ENCODE measurements around the gene CGB5. TPM values are rescaled to one million over a fixed set of nuclear protein-coding genes. Genes with fewer than 3 reads are reported as not detected.

The CGB5 gene
- not detected in 2 replicates for total RNA-seq

DNA sequence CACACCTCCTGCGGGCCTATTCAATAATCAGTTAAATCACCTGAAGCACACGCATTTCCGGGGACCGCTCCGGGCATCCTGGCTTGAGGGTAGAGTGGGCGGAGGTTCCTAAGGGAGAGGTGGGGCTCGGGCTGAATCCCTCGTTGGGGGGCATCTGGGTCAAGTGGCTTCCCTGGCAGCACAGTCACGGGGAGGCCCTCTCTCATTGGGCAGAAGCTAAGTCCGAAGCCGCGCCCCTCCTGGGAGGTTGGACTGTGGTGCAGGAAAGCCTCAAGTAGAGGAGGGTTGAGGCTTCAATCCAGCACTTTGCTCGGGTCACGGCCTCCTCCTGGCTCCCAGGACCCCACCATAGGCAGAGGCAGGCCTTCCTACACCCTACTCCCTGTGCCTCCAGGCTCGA is at the start of gene CGB5:
CGB5 (plus strand) TSS at position 301 of the 400 bp plus-strand sequence. CDS start 362 bp downstream, outside the sequence.

DNA sequence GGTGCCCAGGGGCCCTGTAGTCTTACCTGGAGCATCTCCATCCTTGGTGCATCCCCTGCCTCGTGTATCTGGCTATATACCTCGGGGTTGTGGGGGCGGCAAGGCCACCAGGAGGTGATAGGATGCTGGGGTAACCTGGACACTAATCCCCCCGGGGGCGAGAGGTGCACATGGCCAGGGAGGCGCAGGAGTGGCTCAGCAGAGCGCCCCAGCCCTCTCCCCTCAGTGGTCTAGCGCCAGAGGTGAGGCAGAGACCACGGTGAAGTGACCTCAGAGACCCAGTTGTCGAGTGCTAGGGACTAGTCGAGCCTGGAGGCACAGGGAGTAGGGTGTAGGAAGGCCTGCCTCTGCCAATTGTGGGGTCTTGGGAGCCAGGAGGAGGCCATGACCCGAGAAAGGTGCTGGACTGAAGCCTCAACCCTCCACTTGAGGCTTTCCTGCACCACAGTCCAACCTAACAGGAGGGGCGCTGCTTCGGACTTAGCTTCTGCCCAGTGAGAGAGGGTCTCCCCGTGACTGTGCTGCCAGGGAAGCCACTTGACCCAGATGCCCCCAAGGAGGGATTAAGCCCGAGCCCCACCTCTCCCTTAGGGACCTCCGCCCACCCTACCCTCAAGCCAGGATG is 26.5 kb upstream of the CGB5 start, which contains the start of gene LHB:
LHB (minus strand) TSS at position 51 of the 625 bp plus-strand sequence; CDS start at position 41, 10 bp downstream.

DNA sequence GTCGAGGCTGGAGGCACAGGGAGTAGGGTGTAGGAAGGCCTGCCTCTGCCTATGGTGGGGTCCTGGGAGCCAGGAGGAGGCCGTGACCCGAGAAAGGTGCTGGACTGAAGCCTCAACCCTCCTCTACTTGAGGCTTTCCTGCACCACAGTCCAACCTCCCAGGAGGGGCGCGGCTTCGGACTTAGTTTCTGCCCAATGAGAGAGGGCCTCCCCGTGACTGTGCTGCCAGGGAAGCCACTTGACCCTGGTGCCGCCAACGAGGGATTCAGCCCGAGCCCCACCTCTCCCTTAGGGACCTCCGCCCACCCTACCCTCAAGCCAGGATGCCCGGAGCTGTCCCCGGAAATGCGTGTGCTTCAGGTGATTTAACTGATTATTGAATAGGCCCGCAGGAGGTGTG is 19.4 kb upstream of the CGB5 start, which contains the start of gene CGB3:
CGB3 (minus strand) TSS at position 101 of the 400 bp plus-strand sequence. CDS start 362 bp downstream, outside the sequence.

DNA sequence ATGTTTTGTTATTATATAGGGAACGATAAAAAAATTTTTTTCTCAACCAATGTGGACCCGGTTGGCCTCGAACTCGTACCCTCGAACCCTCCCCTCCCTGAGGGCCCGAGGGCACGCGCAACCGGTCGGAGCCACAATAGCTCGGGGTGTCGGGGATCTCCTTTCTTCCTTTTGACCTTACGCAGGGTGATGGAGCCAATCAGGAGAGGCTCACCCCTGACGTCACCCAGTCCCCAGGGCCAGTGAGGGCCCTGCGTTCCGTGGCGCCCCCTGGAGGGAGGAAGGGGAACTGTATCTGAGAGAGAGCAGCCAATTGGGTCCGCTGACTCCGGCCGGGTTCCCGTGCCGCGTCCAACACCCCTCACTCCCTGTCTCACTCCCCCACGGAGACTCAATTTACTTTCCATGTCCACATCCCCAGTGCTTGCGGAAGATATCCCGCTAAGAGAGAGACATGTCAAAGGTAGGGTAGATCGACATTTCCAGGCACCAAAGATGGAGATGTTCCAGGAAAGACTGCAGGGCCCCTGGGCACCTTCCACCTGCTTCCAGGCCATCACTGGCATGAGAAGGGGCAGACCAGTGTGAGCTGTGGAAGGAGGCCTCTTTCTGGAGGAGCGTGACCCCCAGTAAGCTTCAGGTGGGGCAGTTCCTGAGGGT is 11.9 kb upstream of the CGB5 start, which contains the start of gene CGB2:
CGB2 (plus strand) TSS at position 249 of the 660 bp plus-strand sequence; CDS start at position 455, 206 bp downstream.

DNA sequence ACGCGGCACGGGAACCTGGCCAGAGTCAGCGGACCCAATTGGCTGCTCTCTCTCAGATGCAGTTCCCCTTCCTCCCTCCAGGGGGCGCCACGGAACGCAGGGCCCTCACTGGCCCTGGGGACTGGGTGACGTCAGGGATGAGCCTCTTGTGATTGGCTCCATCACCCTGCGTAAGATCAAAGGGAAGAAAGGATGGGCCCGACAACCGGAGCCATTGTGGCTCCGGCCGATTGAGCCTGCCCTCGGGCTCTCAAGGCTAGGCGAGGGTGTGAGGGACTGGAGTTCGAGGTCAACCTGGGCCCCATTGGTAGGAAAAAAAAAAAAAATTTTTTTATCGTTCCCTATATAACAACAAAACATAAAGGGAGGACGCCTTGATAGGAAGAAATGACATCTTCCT is 6.8 kb upstream of the CGB5 start, which contains the start of gene CGB1:
CGB1 (minus strand) TSS at position 81 of the 400 bp plus-strand sequence. CDS start 184 bp downstream, outside the sequence.

DNA sequence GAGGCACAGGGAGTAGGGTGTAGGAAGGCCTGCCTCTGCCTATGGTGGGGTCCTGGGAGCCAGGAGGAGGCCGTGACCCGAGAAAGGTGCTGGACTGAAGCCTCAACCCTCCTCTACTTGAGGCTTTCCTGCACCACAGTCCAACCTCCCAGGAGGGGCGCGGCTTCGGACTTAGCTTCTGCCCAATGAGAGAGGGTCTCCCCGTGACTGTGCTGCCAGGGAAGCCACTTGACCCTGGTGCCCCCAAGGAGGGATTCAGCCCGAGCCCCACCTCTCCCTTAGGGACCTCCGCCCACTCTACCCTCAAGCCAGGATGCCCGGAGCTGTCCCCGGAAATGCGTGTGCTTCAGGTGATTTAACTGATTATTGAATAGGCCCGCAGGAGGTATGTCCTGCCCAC is 5.4 kb downstream of the CGB5 start, which contains the start of gene CGB8:
CGB8 (minus strand) TSS at position 101 of the 400 bp plus-strand sequence. CDS start 372 bp downstream, outside the sequence.

DNA sequence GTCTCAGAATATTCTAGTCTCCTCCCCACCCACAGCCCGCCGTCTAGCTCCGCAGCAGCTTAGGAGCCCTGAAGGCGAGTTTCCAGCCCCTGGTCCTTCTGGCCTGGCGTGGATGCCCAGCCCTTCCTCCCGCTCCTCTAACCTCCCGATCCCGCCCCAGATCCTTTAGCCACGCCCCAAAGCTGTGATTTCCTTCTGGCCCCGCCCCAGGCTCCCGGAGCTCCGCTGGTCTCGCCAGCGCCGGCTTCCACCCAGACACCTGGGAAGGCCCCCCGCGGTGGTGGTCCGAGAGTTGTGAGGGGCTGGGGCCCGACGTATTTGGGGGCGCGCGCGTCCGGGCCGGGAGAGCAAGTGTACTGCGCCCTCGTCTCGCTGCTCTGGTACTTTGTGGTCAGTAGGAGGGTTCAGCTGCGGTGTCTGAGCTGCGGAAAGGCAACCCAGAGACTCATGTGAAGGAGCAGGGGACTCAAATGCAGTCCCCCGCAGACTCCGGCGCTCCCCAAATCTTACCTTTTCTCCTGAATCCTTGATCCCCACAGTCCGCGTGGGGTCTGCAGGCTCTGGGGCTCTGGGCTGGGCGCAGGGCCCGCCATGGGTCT is 14.1 kb downstream of the CGB5 start, which contains the start of gene CGB7:
CGB7 (minus strand) TSS at position 114 of the 599 bp plus-strand sequence. CDS start 2,374 bp downstream, outside the sequence.

DNA sequence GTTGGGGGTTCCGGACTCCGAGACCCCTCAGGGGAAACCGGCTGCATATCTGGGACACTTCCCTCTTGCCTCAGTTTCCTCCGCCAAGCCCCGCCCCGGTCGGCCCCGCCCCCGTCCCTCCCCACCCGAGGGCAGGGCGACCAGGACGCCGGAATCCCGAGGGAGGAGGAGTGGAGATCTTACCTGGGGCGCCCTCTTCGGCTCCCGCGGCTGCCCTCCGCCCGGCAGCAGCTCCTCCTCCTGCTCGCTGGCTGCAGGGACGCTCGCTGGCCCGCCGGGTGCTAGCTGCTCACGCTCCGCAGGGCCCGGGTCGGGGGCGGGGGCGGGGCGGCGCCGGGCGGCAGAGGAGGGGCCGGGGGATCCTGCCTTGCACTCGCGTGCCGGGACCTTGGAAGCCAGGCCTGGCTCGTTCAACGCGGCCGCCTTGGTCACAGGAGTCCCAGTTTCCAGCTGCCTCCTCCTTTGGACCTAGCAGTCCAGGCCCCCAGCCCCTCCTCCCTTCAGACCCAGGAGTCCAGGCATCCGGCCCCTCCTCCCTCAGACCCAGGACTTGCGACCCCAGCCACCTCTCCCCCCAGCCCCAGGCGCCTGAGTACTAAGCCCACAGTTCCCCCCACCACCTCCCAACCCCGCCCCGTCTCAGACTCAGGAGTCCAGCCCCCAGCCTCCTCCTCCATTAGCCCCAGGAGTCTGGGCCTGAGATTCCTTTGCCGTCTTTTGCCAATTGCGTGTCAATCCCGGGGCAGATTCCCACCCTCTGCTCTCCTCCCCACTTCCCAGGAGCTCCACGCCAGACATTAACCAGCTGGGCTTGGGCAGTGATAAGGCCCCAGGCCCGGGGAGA is 21.3 kb downstream of the CGB5 start, which contains the start of gene NTF4:
NTF4 (minus strand) TSS at position 51 of the 844 bp plus-strand sequence. CDS start 2,821 bp downstream, outside the sequence.

DNA sequence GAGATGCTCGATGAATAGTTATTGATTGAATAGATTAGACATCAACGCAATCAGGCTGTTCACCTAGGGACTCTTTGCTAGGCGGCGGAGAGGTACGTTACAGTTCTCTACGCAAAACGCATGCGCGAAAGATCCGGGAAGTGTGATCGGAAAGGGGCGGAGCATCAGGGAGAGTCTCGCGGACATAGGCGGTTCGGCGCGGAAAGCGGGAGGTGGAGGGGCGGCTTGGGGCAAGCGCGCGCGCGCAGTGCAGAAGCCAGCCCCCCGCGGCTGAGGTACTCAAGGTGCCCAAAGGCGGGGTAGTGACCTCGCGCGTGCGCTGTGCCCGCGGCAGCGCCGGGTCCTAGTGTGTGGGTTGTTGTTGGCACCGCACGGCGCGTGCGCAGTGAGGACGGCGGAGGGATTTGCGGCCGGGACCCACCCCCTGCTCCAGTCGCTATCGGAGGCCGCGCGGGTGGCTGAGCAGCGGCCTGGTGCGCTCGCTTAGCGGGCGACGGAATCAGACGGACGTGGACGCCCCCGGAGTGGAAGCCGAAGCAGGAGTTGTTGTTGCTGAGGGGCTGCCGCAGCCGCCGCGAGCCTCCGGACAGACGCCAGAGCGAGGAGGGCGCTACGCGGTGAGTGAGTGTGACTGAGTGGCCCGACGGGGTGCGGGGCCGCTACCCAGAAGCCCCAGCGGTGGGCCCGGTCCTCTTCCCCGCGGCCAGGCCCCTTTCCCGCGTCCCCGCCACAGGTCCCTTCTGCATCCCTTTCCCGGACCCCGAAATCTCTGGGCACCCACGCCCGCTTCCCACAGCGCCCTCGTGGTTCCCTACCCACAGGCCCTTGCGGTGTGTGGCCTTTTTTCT is 41.6 kb downstream of the CGB5 start, which contains the start of gene SNRNP70:
SNRNP70 (plus strand) TSS at position 432 of the 848 bp plus-strand sequence. CDS start 964 bp downstream, outside the sequence.

Other genes starting within 250 kb of the CGB5 start
- gene BCAT2, start 232.8 kb upstream of the CGB5 start, total RNA-seq = 69.9 and 77.6 TPM in 2 replicates
- 12.5 and 13.3 TPM in 2 replicates for gene HSD17B14, start 207.4 kb upstream of the CGB5 start, total RNA-seq
- gene PLEKHA4, start 175.2 kb upstream of the CGB5 start, total RNA-seq = 0.93 and 0.98 TPM in 2 replicates
- gene PPP1R15A, start 171.4 kb upstream of the CGB5 start, total RNA-seq = 77.9 and 85.9 TPM in 2 replicates
- not detected in 2 replicates for gene TULP2, start 145.1 kb upstream of the CGB5 start, total RNA-seq
- 222 and 225 TPM in 2 replicates for gene NUCB1, start 143.5 kb upstream of the CGB5 start, total RNA-seq
- gene DHDH, start 110.1 kb upstream of the CGB5 start, total RNA-seq = not detected in 2 replicates
- 183 and 190 TPM in 2 replicates for gene BAX, start 89.0 kb upstream of the CGB5 start, total RNA-seq
- gene FTL, start 78.5 kb upstream of the CGB5 start, total RNA-seq = 3,431 and 3,702 TPM in 2 replicates
- 34.5 and 35.0 TPM in 2 replicates for gene GYS1, start 50.5 kb upstream of the CGB5 start, total RNA-seq
- 231 and 259 TPM in 2 replicates for gene RUVBL2, start 50.0 kb upstream of the CGB5 start, total RNA-seq
- gene LHB, start 26.8 kb upstream of the CGB5 start, total RNA-seq = not detected in 2 replicates
- gene CGB3, start 19.5 kb upstream of the CGB5 start, total RNA-seq = not detected in 2 replicates
- gene CGB2, start 12.0 kb upstream of the CGB5 start, total RNA-seq = not detected in 2 replicates
- gene CGB1, start 7.0 kb upstream of the CGB5 start, total RNA-seq = not detected in 2 replicates
- not detected in 2 replicates for gene CGB8, start 5.3 kb downstream of the CGB5 start, total RNA-seq
- gene CGB7, start 13.9 kb downstream of the CGB5 start, total RNA-seq = 0.53 TPM in 1 of 2 replicates, not detected in the other
- gene NTF4, start 21.0 kb downstream of the CGB5 start, total RNA-seq = not detected in 2 replicates
- gene KCNA7, start 28.9 kb downstream of the CGB5 start, total RNA-seq = not detected in 2 replicates
- 173 and 204 TPM in 2 replicates for gene SNRNP70, start 41.6 kb downstream of the CGB5 start, total RNA-seq
- 4.9 and 5.3 TPM in 2 replicates for gene LIN7B, start 70.5 kb downstream of the CGB5 start, total RNA-seq
- gene C19orf73, start 75.3 kb downstream of the CGB5 start, total RNA-seq = 2.1 and 3.3 TPM in 2 replicates
- gene PPFIA3, start 75.7 kb downstream of the CGB5 start, total RNA-seq = 3.4 and 3.9 TPM in 2 replicates
- not detected in 2 replicates for gene HRC, start 111.5 kb downstream of the CGB5 start, total RNA-seq
- 19.6 and 25.9 TPM in 2 replicates for gene TRPM4, start 113.9 kb downstream of the CGB5 start, total RNA-seq

Measured in mammary microvascular endothelial cell (primary cell).